ENCODE data around the gene FAT1.

FAT1 gene

DNA sequence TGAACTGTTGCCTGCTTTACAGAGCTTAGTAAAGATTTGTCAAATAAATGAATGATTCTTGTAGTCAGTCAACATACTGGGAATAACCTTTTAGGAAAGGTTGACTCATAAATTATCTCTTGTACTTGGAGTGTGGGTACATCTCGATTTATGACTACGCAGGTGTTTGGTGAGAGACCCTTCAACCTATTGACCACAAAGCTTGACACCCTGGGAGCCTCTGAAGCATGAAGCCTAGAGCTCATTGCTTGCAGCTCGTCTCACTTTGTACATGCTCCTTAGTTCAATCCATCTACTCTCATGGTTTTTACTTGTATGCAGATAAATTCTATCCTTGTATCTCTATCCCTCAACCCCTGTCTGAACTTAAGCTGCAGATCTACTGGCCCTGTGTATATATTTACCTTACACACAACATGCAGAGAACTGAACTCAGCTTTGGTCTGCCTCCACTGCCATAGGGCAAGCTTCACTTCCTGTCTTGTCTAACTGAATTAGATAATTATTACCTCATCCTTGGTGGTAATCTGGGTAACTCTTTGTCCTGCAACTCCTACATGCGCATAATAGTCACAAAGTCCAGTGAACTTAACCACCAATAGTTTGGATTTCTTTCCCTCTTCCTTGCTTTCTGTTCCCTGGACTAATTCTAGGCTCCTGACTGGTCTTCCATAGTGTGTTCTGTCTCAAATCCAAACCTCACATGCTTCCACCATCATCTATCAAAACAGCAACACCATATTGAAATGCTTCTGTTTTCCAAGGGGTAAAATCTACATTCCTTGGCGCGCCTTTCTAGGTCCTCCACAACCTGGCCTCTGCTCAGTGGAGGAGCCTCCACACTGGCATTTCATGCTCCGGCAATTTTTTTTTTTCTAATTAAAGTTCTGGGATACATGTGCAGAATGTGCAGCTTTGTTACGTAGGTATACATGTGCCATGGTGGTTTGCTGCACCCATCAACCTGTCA lies 32.2 kb upstream of the FAT1 start:
- Histone ChIP-seq H3K4me1 (no peaks in the 10 kb centered on the region), H3K9me3 (no peaks in the 10 kb centered on the region; the same call in 1 of the 2 replicates), H3K4me3 (ENCODE audit: low read depth, low read length) (no peak overlapping the region), H3K27me3 (no peaks in the 10 kb centered on the region), H3K36me3 (no peaks in the 10 kb centered on the region)
- no peak for DNase-seq
- no peak for TF ChIP-seq CTCF (IDR thresholded peaks at IDR 0.05; ENCODE audit: low read depth, low read length)

DNA sequence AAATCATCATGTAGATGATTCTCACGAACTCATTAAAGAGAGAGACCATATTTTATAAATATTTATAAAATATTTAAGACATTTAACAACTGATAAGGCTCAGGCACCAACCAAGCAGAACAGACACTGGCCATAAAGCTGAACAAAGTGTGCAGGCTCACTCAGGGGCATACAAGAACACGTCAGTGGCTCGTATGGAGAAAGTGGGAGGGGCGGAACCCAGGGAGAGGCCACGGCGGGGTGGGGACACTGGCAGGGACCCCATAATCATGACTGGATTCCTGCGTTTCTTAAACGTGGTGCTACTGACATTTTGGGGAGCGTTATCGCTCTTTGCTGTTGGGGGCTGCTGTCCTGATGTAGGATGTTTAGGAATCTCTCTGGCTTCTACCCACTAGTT lies 31.3 kb upstream of the FAT1 start:
- H3K4me1 ChIP-seq, result no peaks in the 10 kb centered on the region
- DNase-seq, result no peak
- H3K27me3 ChIP-seq, result no peaks in the 10 kb centered on the region
- H3K9me3 ChIP-seq, result no peaks in the 10 kb centered on the region; the same call in 1 of the 2 replicates
- H3K36me3 ChIP-seq, result no peaks in the 10 kb centered on the region
- H3K4me3 ChIP-seq (ENCODE audit: low read depth, low read length), result no peak overlapping the region
- TF ChIP-seq CTCF (IDR thresholded peaks at IDR 0.05; ENCODE audit: low read depth, low read length), result no peak

DNA sequence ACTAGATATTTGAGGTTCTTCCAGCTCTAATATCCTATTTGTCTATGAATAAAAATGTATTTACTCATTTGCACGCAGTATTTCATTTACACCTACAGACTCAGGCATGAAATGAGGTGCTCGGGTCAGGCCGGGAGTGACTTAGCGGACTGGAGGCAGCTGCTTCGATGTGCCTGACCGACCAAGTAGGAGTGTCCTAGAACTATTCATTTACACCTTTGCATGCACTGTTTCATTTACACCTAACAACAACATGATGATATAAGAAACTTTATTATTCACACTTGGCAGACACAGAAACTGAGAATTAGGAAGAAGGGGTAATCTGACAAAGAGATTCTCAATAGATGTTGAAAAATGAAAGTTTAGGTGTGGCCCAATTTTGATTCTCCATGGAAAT lies 28.7 kb upstream of the FAT1 start:
- Histone ChIP-seq H3K36me3 (no peaks in the 10 kb centered on the region), H3K9me3 (no peaks in the 10 kb centered on the region; the same call in 1 of the 2 replicates), H3K27me3 (no peaks in the 10 kb centered on the region), H3K4me3 (ENCODE audit: low read depth, low read length) (no peak overlapping the region), H3K4me1 (no peaks in the 10 kb centered on the region)
- no peak for DNase-seq
- no peak for TF ChIP-seq CTCF (IDR thresholded peaks at IDR 0.05; ENCODE audit: low read depth, low read length)

- Histone ChIP-seq H3K4me3 (ENCODE audit: low read depth, low read length) (no peak overlapping the region), H3K36me3 (no peaks in the 10 kb centered on the region), H3K27me3 (no peaks in the 10 kb centered on the region), H3K4me1 (no peaks in the 10 kb centered on the region), H3K9me3 (no peaks in the 10 kb centered on the region)
- DNase-seq, result no peak
- TF ChIP-seq CTCF (IDR thresholded peaks at IDR 0.05; ENCODE audit: low read depth, low read length), result no peak
Observed at GRCh38 chr4:186749611-186750281, 26.1 kb upstream of the FAT1 start.

- Histone ChIP-seq H3K9me3 (no peaks in the 10 kb centered on the region), H3K36me3 (no peaks in the 10 kb centered on the region), H3K27me3 (0 out of 2 replicates have a peak, but pooled peaks cover 3% of the 10 kb centered on the region), H3K4me1 (no peaks in the 10 kb centered on the region), H3K4me3 (ENCODE audit: low read depth, low read length) (no peak overlapping the region)
- no peak for DNase-seq
- TF ChIP-seq CTCF (IDR thresholded peaks at IDR 0.05; ENCODE audit: low read depth, low read length), result no peak
Observed at GRCh38 chr4:186746581-186746980, 22.9 kb upstream of the FAT1 start.
